Mesendoderm (in vitro differentiated cells): ENCODE measurements around the gene RPS15.

Experiments
- DNase-seq: peaks from one replicate; pipeline ENCODE4 v3.0.0; 2013
- H2AK5ac ChIP-seq: 2 replicates; pipeline ENCODE4 v1.6.1; 2013; ENCODE audit warnings: low read length, inconsistent platforms
- H2BK120ac ChIP-seq: 2 replicates; pipeline ENCODE4 v1.6.1; 2013; ENCODE audit warnings: low read depth, mild to moderate bottlenecking, low read length, moderate library complexity, mixed read lengths
- H2BK15ac ChIP-seq: replicated peaks from 2 replicates; pipeline ENCODE4 v1.6.1; 2013; ENCODE audit warnings: low read depth, mild to moderate bottlenecking, moderate library complexity
- H2BK5ac ChIP-seq: 2 replicates; pipeline ENCODE4 v1.6.1; 2013; ENCODE audit warnings: low read length, inconsistent platforms
- H3K18ac ChIP-seq: 2 replicates; pipeline ENCODE4 v1.6.1; 2013; ENCODE audit warnings: mild to moderate bottlenecking, low read length, mixed read lengths
- H3K23ac ChIP-seq: one replicate; pipeline ENCODE4 v1.6.1; 2013; ENCODE audit warnings: low read length
- H3K27ac ChIP-seq: 2 replicates; pipeline ENCODE4 v1.5.1; 2013; ENCODE audit warnings: low read depth, mild to moderate bottlenecking, inconsistent platforms, low read length, moderate library complexity
- H3K27me3 ChIP-seq: 2 replicates; pipeline ENCODE4 v1.6.1; 2013; ENCODE audit warnings: low read length, control low read depth, mild to moderate bottlenecking, inconsistent platforms; ENCODE audit not compliant: insufficient read depth, poor library complexity
- H3K36me3 ChIP-seq: 2 replicates; pipeline ENCODE4 v1.6.1; 2013; ENCODE audit warnings: low read length, inconsistent platforms; ENCODE audit not compliant: control insufficient read depth, insufficient read depth
- H3K4ac ChIP-seq: one replicate; pipeline ENCODE4 v1.6.1; 2013; ENCODE audit warnings: low read depth, mild to moderate bottlenecking, low read length, moderate library complexity
- H3K4me1 ChIP-seq: 2 replicates; pipeline ENCODE4 v1.6.1; 2013; ENCODE audit warnings: low read depth, low read length, inconsistent platforms; ENCODE audit not compliant: control insufficient read depth
- H3K4me2 ChIP-seq: 2 replicates; pipeline ENCODE4 v1.6.1; 2013; ENCODE audit warnings: low read length
- H3K4me3 ChIP-seq: 2 replicates; pipeline ENCODE4 v1.5.1; 2013; ENCODE audit warnings: mild to moderate bottlenecking, low read length
- H3K56ac ChIP-seq: one replicate; pipeline ENCODE4 v1.6.1; 2013; ENCODE audit warnings: low read length
- H3K79me1 ChIP-seq: 2 replicates; pipeline ENCODE4 v1.6.1; 2013; ENCODE audit warnings: low read length, inconsistent platforms
- H3K79me2 ChIP-seq: 2 replicates; pipeline ENCODE4 v1.6.1; 2013; ENCODE audit warnings: mild to moderate bottlenecking, low read length; ENCODE audit not compliant: control insufficient read depth, insufficient read depth
- H3K9ac ChIP-seq: 2 replicates; pipeline ENCODE4 v1.6.1; 2013; ENCODE audit warnings: low read length, inconsistent platforms
- H4K5ac ChIP-seq: one replicate; pipeline ENCODE4 v1.6.1; 2013; ENCODE audit warnings: low read length
- H4K8ac ChIP-seq: one replicate; pipeline ENCODE4 v1.6.1; 2013; ENCODE audit warnings: low read depth, mild to moderate bottlenecking, control low read depth, low read length, moderate library complexity
- WGBS: extraction: QIAGEN DNeasy Blood & Tissue Kit; methylation state at CpG from one replicate; pipeline ENCODE4 v1.1.7; 2013; ENCODE audit warnings: low lambda C conversion rate, missing lambda C conversion rate; ENCODE audit not compliant: insufficient coverage; ENCODE audit errors: extremely low coverage; 5-methylcytosine and 5-hydroxymethylcytosine counted together

The RPS15 gene

GRCh38 chr19:1467215-1467489 lies 29.0 kb downstream of the RPS15 start:
- Histone ChIP-seq H3K9ac (no peak overlapping the region), H3K4me3 (no peak overlapping the region), H2BK15ac (no peak overlapping the region), H3K56ac (no peak overlapping the region), H2BK120ac (no peak overlapping the region), H3K36me3 (no peaks in the 10 kb centered on the region), H3K23ac (no peak overlapping the region), H3K79me2 (no peaks in the 10 kb centered on the region), H3K4ac (no peak overlapping the region), H4K5ac (no peak overlapping the region), H2BK5ac (no peak overlapping the region), H3K18ac (no peak overlapping the region), H3K27me3 (peaks cover 42% of the 10 kb centered on the region), H3K4me2 (no peak overlapping the region), H2AK5ac (no peak overlapping the region), H3K79me1 (no peaks in the 10 kb centered on the region), H3K4me1 (peaks cover 3% of the 10 kb centered on the region), H4K8ac (no peak overlapping the region), H3K27ac (no peak overlapping the region)
- no peak for DNase-seq
- no CpG with 5 or more reads among the region's 36 CpGs for WGBS

- Histone ChIP-seq H2BK120ac (no peak overlapping the region), H3K4me2 (no peak overlapping the region), H3K27ac (no peak overlapping the region), H3K9ac (no peak overlapping the region), H3K18ac (no peak overlapping the region), H3K56ac (no peak overlapping the region), H3K4me3 (no peak overlapping the region), H4K5ac (no peak overlapping the region), H3K79me1 (no peaks in the 10 kb centered on the region), H3K23ac (peak overlapping the region; percentile 80), H3K4ac (no peak overlapping the region), H2BK5ac (no peak overlapping the region), H4K8ac (no peak overlapping the region), H3K36me3 (no peaks in the 10 kb centered on the region), H3K4me1 (peaks cover 3% of the 10 kb centered on the region), H3K79me2 (no peaks in the 10 kb centered on the region), H3K27me3 (peaks cover 42% of the 10 kb centered on the region), H2BK15ac (no peak overlapping the region), H2AK5ac (no peak overlapping the region)
- no CpG with 5 or more reads among the region's 92 CpGs for WGBS
- DNase-seq = no peak
These were observed 29.5 kb downstream of the RPS15 start for GRCh38 chr19:1467490-1468273.

- no peak overlapping the region for H3K4me2 ChIP-seq
- H3K36me3 ChIP-seq = no peaks in the 10 kb centered on the region
- H3K79me2 ChIP-seq = no peaks in the 10 kb centered on the region
These were observed 30.2 kb downstream of the RPS15 start for GRCh38 chr19:1468274-1468820.

GRCh38 chr19:1468821-1469254 lies 30.6 kb downstream of the RPS15 start:
- no peak overlapping the region for H3K4me3 ChIP-seq
- no peaks in the 10 kb centered on the region for H3K79me1 ChIP-seq
- no peak overlapping the region for H3K23ac ChIP-seq
- WGBS = no CpG with 5 or more reads among the region's 47 CpGs
- H3K4me1 ChIP-seq = peaks cover 3% of the 10 kb centered on the region
- no peak overlapping the region for H3K4ac ChIP-seq
- no peaks in the 10 kb centered on the region for H3K79me2 ChIP-seq
- H3K27me3 ChIP-seq = peaks cover 42% of the 10 kb centered on the region
- no peak overlapping the region for H3K18ac ChIP-seq
- DNase-seq = no peak
- H3K56ac ChIP-seq = no peak overlapping the region
- no peak overlapping the region for H4K8ac ChIP-seq
- no peaks in the 10 kb centered on the region for H3K36me3 ChIP-seq
- no peak overlapping the region for H3K9ac ChIP-seq
- H4K5ac ChIP-seq = no peak overlapping the region
- H2BK120ac ChIP-seq = no peak overlapping the region
- H3K27ac ChIP-seq = no peak overlapping the region
- H3K4me2 ChIP-seq = no peak overlapping the region
- H2BK15ac ChIP-seq = no peak overlapping the region
- H2BK5ac ChIP-seq = no peak overlapping the region
- no peak overlapping the region for H2AK5ac ChIP-seq

More at GRCh38 chr19:1468274-1468820, 30.2 kb downstream of the RPS15 start:
- H2AK5ac ChIP-seq = no peak overlapping the region
- no peak overlapping the region for H3K23ac ChIP-seq
- no peak overlapping the region for H2BK5ac ChIP-seq
- no peak overlapping the region for H3K18ac ChIP-seq
- no peak overlapping the region for H3K4ac ChIP-seq
- H3K9ac ChIP-seq = no peak overlapping the region
- H2BK15ac ChIP-seq = no peak overlapping the region
- H4K8ac ChIP-seq = no peak overlapping the region
- no peak overlapping the region for H3K27ac ChIP-seq
- peaks cover 3% of the 10 kb centered on the region for H3K4me1 ChIP-seq
- no peaks in the 10 kb centered on the region for H3K79me1 ChIP-seq
- no peak overlapping the region for H4K5ac ChIP-seq
- peaks cover 42% of the 10 kb centered on the region for H3K27me3 ChIP-seq
- DNase-seq = no peak
- no peak overlapping the region for H3K4me3 ChIP-seq
- no peak overlapping the region for H3K56ac ChIP-seq
- no CpG with 5 or more reads among the region's 49 CpGs for WGBS
- no peak overlapping the region for H2BK120ac ChIP-seq

- Histone ChIP-seq H2BK120ac (no peak overlapping the region), H3K27ac (no peak overlapping the region), H4K5ac (no peak overlapping the region), H3K27me3 (peaks cover 42% of the 10 kb centered on the region), H3K4me3 (no peak overlapping the region), H3K23ac (no peak overlapping the region), H3K79me2 (no peaks in the 10 kb centered on the region), H3K79me1 (no peaks in the 10 kb centered on the region), H3K36me3 (no peaks in the 10 kb centered on the region), H2AK5ac (no peak overlapping the region), H3K4me1 (peaks cover 3% of the 10 kb centered on the region), H3K4ac (no peak overlapping the region), H2BK5ac (no peak overlapping the region), H3K9ac (no peak overlapping the region), H2BK15ac (no peak overlapping the region), H3K18ac (no peak overlapping the region), H3K56ac (no peak overlapping the region), H4K8ac (no peak overlapping the region), H3K4me2 (no peak overlapping the region)
- no CpG with 5 or more reads among the region's 117 CpGs for WGBS
- DNase-seq = no peak
These were observed 31.3 kb downstream of the RPS15 start for GRCh38 chr19:1469255-1470054.
